RWPE1 (cell line): ENCODE data around the gene GC.
"Not testable (repeated sequence)": the region's sequence is repeated elsewhere in the genome, so short reads cannot be mapped to it uniquely, and the experiment has no call there.

Experiments
- CTCF ChIA-PET: fragments of 350-600 bp; sonication (Branson Sonifier 250); formaldehyde crosslinking; extraction: SDS; loops from one replicate; lab custom pipeline; 2021; lab: Yijun Ruan, JAX
- POLR2A ChIA-PET: fragments of 400-600 bp; formaldehyde crosslinking; extraction: SDS; loops from one replicate; lab custom pipeline; 2020; ENCODE audit warnings: antibody characterized with exemption; ENCODE audit not compliant: low non-redundant PET; lab: Yijun Ruan, JAX
- DNase-seq: peaks from one replicate; pipeline ENCODE4 v3.0.0; 2012; ENCODE audit warnings: low spot score
- H3K27ac ChIP-seq: fragments of 450-650 bp; 2 replicates; pipeline ENCODE4 v1.5.1; 2017
- TF ChIP-seq, protein P1 (sequence below): fragments of 450-650 bp; conservative IDR thresholded peaks from 2 replicates; pipeline ENCODE4 v1.5.1; 2017; ENCODE audit warnings: low read depth, mild to moderate bottlenecking

GC gene

DNA sequence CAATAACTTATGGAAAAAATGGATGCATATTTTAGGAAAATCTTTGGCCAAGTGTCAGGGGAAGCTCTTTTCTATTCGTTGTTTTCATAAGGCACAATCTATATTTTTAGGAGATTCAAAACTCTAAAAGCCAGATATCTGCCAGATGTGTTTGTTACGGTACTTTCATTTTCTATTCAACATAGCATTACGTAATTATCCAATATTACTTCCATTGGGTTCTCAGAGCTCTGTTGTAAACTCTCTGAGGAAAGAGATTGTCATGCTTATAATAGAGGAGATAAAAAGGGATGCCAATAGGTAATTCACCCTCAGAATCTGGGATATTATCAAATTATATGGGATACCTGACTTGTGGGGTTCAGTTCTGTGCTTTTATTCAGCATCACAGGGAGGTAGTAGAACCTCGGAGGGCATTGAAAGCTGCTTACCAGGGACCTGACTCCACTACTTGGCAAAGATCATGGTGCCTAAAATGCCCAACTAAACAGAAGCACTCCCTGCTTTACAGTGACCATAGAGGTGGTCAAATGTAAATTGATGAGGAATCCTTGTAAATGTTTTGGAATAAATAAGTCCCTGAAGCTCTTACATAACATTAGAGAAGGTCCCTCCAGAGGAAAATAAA lies 32.9 kb upstream of the GC start:
- no peak for DNase-seq
- ChIA-PET CTCF (interaction anchor here (0.6 kb wide), 1 partner anchor 217 kb away, joined by 3 read pairs; no protein-coding TSS in a partner anchor), POLR2A (no interaction called here)
- no peak overlapping the region for H3K27ac ChIP-seq
- TF ChIP-seq, protein P1, sequence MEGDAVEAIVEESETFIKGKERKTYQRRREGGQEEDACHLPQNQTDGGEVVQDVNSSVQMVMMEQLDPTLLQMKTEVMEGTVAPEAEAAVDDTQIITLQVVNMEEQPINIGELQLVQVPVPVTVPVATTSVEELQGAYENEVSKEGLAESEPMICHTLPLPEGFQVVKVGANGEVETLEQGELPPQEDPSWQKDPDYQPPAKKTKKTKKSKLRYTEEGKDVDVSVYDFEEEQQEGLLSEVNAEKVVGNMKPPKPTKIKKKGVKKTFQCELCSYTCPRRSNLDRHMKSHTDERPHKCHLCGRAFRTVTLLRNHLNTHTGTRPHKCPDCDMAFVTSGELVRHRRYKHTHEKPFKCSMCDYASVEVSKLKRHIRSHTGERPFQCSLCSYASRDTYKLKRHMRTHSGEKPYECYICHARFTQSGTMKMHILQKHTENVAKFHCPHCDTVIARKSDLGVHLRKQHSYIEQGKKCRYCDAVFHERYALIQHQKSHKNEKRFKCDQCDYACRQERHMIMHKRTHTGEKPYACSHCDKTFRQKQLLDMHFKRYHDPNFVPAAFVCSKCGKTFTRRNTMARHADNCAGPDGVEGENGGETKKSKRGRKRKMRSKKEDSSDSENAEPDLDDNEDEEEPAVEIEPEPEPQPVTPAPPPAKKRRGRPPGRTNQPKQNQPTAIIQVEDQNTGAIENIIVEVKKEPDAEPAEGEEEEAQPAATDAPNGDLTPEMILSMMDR, result no peak

GRCh38 chr4:71814433-71814832 lies 30.6 kb upstream of the GC start:
- POLR2A ChIA-PET, result no interaction called here
- H3K27ac ChIP-seq, result no peak overlapping the region
- CTCF ChIA-PET, result no interaction called here
- TF ChIP-seq, protein P1, result no peak
- no peak for DNase-seq

- H3K27ac ChIP-seq, CTCF ChIA-PET, DNase-seq, POLR2A ChIA-PET: not testable (repeated sequence)
Measured at GRCh38 chr4:71809805-71810204, 25.9 kb upstream of the GC start.

DNA sequence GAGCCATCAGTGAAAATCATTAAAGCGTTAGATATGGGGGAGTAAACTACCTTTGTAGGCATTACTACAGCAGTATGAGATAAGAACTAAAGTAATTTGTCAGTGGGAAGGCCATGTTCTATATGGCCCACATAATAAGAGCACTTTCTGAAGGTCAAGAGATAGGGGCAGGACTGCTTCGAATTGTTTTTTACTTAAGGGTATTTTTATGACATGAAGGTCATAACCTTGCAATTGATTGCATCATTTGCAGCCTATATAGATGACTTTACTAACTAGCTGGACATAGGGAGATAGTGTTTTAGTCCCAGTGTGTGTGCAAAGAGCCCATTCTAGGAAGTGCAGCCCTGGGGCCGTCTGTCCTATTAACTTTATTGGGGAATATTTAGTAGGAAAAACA lies 23.6 kb upstream of the GC start:
- no peak for DNase-seq
- TF ChIP-seq, protein P1, result no peak
- ChIA-PET POLR2A (no interaction called here), CTCF (no interaction called here)
- no peak overlapping the region for H3K27ac ChIP-seq

GRCh38 chr4:71805230-71805629 lies 21.4 kb upstream of the GC start:
- POLR2A ChIA-PET, DNase-seq, H3K27ac ChIP-seq, CTCF ChIA-PET: not testable (repeated sequence)

- H3K27ac ChIP-seq, POLR2A ChIA-PET, DNase-seq: not testable (repeated sequence)
- CTCF ChIA-PET, result interaction anchor here (0.7 kb wide), 1 partner anchor 1862 kb away, joined by 3 read pairs; no protein-coding TSS in a partner anchor
Measured at GRCh38 chr4:71804017-71804697, 20.3 kb upstream of the GC start.

DNA sequence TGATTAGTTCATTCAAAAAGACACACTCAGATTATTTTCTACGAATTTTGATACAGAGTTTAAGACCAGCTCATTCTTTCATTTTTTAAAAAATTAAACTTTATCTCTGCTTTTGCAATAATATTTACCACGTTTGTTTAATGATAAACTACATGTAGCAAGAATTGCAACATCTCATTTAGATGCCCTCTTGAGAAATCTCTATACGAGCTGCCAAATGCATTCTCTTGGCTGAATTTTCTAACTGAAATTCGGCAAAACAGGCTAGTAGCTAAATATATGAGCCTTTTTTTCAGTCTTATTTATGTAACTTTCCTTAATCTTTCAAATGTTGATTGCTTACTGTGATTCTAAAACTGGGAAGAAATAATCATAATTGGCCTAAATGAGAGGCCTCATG lies 2.1 kb upstream of the GC start:
- no peak overlapping the region for H3K27ac ChIP-seq
- no peak for DNase-seq
- POLR2A ChIA-PET, result no interaction called here
- TF ChIP-seq, protein P1, result no peak
- CTCF ChIA-PET, result no interaction called here

DNA sequence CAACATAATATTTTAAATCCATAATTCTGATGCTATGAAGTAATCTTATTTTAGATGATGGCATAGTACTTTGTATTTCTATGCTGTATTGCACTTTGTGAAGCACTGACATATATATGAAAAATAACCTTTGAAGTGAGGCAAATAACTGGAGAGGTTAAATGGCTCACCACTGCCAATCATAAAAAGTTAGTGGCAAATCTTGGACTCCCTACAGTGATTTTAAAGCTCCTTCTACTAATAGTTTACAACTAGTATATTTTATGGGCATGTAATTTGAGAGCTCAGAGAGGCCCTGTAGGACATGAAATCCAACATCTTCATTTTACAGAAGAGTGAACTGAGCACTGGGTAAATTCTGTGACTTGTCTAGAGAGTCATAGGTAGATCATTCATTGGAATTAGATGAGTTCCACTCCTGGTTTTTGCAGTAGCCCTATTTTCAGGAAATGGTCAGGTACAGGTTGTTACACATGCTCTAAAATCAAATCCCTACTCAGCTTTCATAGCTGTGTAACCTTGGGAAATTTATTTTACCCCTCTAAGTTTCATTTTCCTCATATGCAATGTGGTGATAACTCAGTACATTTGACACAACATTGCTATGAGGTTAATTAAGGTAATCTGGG lies 804 bp upstream of the GC start:
- CTCF ChIA-PET, result no interaction called here
- H3K27ac ChIP-seq, result no peak overlapping the region
- TF ChIP-seq, protein P1, result no peak
- DNase-seq, result no peak
- POLR2A ChIA-PET, result no interaction called here
